GM18861 (cell line): ENCODE measurements around the gene HAAO.

Source experiments
- ATAC-seq: cut with Tn5 transposase; IDR thresholded peaks from one replicate; pipeline ENCODE4 v1.9.1; 2021; ENCODE audit not compliant: unreplicated experiment

HAAO gene

DNA sequence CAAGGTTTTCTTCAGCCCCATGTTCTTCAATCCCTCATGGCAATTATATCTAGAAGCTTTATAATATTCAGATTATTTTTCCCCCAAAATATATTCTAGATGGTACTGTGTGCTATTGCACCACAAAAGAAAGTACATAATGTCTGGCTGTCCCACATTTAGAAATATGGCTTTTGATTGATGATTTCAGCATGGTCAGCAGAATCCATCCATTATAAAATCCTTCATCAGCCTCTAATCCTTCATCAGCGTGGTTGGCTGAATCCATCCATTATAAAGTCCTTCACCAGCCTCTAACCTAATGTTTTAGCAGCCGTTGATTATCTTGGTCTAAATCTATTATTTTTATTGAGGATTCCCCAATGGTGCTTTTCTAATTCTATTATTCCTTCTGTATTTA, 23.3 kb upstream of the HAAO start:
- no peak for ATAC-seq

DNA sequence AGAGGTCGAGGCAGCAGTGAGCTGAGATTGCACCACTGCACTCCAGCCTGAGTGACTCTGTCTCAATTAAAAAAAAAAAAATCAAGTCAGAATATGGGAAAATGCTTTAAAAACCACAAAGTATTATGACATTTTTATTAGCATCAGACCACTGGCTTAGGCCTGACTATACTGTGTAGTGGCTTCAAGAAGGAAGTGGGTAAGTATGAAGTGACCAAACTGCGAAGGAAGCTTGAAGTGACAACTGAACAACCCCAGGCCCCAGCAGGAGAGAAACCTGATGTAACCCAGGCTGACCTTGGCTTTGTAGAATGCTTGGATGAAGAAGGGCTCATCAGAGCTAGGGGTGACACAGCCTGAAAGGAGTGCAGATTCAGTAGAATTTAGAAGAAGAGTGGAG, 21.4 kb upstream of the HAAO start:
- ATAC-seq, result no peak

DNA sequence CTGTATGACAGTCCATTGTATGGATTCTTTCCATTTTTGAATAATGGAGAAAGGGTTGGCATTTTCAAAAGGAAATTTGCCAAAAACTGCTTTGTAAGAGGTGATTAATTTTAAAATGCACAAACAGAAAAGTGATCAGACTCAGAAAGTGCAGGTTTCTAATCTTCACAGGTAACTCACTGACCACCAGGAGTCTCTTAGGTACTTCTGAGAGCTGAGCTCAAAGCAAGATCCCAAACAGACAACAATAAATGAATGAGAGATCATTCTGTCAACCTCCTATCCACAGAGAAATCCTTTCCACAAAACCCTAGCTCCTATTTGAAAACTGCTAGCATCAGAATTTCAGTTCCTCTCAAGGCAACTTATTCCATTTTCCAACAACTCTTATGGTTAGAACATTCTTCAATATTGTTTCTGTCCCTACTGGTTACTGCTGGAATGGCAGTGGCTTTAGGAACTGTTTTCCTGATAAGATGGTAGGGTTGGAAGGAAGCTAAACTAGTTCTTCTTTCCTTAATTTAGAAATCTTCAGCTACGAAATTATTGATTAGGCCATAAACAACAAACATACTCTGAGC, 20.6 kb upstream of the HAAO start:
- no peak for ATAC-seq

DNA sequence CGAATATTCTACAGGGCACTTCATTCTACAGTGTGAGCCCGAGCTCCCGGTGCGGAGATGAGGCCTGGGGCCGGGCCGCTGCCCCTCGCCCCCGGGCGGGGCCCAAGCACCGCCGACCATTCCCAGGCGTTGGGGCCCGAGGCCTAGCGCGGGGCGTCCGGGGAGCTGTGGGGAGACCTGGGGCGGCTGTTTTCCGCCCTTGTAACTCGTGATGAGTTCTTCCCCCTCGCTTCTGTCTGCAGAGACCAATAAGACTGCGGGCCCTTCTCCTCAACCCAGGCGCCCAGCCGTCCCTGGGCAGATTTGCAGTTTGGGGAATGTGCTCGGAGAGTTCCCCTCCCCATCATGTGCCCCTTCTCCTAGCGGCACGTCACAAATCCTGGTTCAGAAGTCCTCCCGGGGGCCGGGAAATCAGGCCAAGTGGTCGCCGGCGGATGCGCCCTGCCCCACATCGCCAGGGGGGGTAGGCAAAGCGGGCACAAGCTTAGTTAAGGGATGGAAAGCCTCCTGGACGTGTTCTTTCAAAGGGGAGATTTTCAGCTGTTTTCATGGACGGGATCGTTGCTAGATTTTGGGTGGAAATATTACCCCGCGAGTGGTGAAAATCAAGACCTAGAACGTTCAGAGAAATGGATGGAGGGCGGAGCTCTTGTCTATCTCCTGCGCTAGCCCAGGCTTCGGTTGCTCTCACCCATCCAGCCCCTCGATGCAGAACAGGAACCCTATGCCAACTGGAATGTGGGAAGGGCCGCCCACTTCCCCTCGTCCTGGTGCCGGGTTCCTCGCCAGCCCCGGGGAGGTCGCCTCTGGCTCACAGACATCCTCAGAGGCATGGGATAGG, 18.8 kb upstream of the HAAO start:
- peak; percentile 5 for ATAC-seq

DNA sequence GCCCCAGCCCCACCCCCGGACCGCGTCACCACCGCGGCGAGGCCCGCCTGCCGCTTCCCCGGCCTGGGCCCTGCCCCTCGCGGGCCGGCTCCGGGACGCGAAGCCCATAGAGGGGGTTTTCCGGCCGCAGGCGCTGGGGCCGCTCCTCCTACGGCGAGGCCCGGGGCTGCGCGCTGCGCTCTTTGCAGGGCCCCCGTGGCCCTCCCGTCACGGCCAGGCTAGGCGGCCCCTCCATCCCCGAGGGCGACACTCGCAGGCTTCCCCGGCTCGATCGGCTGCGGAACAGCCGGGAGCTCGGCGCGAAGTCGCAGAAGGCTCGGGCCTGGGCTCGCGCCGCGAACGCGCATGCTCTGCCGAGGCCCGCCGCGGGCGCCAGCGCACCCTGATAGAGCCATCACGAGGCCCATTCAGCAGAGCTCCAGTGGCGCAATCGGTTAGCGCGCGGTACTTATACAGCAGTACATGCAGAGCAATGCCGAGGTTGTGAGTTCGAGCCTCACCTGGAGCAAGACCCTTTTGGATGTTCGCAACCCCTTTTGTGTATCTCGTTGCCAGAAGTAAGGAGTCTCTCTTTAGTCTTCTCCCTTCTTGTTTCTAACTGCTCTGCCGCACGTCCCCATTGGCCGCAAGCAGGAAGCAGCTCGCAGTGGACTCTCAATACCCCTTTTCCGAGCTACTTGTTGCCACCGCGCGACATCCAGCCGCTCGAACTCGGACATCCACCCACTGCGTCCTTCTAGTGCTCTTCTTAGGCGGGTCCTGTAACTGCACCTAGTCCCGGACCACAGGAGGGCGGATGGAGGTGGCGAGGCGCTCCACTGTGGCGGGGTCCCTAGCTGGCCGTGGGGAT, 18.0 kb upstream of the HAAO start:
- peak; percentile 62 for ATAC-seq

DNA sequence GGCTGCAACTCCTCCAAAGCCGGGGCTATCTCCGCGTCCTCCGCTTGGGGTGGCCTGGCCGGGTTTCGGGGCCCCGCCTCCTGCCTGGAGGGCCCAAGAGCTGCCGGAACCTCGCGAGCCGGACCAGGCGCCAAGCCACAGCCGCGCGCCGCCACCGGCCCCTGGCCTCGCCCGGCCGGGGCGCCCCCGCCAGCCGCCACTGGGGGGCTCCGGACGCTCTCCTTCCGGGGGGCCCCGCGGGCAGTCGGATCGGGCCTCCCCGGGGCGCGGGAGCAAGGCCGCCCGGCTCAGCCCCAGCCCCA, 17.4 kb upstream of the HAAO start:
- ATAC-seq, result peak; percentile 40

DNA sequence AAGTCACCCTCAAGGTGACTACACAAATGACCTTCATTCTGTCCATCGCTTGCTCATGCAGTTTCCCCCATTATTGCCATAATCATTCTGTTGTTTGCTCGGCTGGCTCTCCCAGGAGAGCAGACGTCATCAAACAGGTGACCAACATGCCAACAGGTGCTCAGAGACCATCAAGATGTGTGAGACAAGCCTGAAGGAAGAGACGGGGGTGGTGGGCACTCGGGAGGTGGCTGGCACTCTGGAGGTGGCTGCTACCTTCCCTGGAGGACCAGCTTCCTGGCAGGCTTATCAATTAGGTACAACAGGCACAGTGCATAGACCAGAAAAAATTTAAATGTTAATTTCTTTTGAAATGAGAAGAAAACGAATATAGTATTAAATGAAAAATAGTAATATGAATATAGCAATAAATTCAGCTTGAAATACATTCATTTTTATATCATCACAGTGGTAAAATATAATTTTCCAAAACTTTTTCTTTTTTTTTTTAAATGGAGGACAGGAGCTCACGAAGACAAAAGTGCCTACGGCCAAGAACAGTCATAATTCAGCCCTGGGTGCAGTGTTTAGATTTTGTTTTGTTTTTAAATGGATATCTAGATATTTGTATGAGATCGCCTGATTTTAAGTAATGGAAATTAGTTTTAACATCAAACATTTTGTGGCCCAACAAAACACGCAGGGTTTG, 16.9 kb upstream of the HAAO start:
- no peak for ATAC-seq

DNA sequence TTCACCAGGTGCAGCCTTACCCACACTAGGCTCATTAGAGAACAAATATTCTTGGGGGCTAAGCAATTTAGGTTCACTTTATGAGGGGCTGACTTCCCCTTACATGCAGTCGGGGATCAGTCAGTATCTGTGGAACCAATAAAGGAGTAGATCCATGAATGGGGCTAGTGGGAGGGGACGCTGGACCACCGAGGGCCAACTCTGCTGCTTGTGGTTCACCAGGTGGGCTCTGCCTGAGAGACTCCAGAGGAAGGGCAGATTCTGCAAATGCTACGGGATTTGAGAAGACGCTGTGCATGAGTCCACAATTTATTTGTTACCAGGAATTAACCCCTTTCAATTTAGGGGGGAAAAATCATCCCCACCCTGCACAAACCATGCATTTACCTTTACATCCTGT, 15.9 kb upstream of the HAAO start:
- no peak for ATAC-seq

DNA sequence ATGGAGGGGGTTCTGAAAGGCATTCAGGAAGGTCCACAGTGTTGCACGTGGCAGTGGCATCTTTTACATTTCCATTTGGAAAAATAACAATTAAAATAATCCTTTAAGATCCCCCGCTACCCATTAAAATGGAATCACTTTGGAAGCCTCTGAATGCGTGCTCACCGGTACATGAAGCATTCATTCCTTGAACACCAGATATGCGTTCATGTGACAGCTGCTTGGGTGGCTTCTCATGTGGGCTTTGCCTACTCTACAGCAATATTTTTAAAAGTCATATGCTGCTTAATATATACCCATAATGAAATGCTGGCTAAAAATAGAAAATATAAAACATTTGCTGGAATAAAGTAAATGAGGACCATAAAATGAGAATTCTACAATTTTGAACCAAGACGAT, 14.4 kb upstream of the HAAO start:
- ATAC-seq, result no peak

DNA sequence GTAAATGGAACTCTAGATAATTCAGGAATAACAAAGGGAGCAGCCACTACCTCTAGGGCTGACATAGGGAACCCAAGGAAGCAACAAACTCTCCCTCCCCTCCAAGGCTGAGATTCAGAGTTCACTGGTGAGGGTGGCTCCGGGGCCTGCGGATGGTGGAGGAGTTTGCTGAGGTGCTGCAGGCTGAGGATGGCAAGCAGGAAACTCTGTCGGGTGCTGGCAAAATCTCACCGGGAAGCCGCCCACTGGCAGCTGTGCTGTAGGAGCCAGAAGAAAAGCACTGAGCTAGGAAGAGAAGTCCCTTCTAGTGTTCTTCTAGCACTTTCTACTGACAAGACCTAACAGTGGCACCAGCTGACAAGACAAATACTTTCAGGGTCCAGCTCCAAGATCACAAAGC, 12.5 kb upstream of the HAAO start:
- ATAC-seq, result no peak

DNA sequence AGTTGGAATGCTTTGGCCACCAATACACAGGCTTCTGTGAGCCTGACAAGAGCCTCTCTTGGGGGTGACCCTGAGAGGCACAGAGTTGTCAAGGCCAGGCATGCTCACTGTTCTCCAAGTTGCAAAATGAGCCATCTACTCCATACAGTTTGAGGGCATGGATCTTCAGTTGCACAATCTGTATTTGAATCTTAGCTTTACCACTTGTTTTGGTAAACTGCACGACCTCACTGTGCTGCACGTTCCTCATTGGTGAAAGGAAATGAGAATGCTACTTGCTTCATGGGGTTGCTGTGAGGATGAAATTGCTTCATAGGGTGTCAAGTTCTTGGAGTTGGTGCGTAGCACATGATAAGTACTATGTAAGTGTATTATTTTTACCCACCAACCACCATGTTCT, 12.0 kb upstream of the HAAO start:
- ATAC-seq, result no peak

DNA sequence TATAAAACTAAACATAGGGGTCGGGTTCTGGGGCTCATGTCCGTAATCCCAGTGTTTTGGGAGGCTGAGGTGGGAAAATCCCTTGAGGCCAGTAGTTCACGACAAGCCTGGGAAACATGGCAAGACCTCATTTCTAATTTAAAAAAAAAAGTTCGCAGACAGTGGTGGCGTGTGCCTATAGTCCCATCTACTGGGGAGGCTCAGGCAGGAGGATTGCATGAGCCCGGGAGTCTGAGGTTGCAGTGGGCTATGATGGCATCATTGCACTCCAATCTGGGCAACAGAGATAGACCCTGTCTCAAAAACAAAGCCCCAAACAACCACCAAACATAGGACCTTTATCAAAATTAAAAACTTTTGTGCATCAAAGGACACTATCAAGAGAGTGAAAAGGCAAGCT, 9.8 kb upstream of the HAAO start:
- ATAC-seq, result no peak

DNA sequence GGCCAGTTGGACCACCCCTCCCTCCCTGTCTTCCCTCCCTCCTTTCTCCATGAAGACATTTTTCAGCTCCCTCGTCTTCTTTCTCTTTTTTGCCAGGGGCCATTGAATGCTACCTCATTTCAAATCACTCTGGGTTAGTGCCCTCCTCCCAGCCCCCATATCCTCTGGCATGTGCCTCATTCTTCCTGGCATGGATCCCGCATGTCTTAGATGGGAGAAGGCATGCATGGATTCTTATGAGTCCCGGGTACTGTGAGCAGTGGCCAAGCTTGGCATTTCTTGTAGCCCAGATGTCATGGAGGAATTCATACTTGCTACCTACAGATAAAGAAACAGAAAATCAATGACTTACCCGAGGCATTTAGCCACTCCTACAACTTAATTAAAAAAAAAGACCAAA, 9.0 kb upstream of the HAAO start:
- ATAC-seq, result no peak

DNA sequence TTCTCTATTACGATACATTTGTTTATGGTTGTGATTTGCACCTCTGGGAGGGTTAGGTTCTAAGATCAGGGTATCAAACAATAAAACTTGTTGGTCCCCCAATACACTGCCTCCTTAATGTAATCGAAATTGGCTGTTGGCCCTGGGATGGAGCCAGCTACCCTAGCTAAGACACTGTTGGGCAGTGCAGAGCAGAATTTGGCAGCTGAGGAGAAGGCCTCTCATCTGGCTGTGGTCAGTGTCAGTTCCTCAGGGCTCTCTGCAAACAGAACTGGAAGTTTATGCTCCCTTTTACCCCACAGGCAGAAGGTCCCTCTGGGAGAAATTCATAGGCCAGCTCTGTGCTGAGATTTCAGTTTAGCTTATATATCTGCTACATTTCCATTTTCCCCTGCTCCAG, 8.6 kb upstream of the HAAO start:
- no peak for ATAC-seq

DNA sequence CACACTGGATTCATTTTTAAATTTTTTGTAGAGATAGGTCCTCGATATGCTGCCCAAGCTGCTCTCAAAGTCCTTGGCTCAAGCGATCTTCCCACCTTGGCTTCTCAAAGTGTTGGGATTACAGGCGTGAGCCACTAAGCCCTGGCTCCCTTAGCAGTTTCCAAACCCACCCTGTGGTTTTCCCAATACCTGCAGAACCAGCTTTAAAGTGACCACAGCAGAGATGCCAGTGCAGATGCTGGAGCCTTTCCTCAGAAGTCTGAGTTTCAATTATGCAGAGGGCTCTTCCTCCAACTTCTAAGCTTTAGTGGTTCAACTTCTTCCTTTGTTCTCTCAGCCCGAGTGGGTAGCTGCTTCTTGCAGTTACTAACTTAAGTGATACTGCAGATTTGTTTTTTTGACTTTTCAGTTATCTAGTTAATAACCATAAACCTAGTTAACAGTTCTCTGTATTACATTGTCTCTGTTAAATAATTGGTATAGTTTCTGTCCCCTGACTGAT, 8.1 kb upstream of the HAAO start:
- no peak for ATAC-seq

DNA sequence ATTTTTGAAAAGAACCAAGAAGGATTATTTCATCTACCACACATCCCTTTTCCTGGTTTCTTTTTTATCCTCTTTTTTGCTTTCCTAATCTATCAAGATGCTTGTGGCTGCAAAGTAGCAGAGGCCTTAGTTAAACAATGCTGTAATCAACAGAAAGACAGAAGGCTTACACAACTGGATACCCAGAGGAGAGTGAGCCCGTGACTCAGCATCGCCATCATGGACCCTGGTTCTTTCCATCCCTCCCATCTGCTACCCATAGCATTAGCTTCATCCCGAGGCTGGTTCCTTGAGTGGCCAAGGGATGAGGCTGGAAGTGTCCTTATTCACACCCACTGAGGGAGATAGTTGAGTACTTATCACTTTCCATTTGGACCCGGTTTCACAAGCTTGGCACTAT, 7.5 kb upstream of the HAAO start:
- ATAC-seq, result no peak

DNA sequence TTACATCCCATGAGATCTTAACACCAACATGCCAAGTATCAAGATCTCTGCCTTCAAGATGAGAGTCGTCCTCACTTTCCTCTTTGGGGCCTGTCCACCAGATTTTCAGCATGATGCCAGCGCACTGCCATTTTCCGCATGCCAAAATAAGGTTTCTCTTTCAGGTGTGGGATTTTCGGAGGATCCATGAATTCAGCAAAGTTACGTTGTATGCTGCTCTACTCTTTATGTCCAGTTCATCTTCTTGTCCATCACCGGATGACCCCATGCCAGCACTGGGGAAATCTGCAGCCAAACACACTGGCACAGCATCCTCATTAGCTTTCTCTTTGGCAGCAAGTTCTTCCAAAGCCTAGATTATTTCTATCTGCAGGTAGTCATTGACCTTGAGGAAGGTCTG, 4.9 kb upstream of the HAAO start:
- ATAC-seq, result no peak

DNA sequence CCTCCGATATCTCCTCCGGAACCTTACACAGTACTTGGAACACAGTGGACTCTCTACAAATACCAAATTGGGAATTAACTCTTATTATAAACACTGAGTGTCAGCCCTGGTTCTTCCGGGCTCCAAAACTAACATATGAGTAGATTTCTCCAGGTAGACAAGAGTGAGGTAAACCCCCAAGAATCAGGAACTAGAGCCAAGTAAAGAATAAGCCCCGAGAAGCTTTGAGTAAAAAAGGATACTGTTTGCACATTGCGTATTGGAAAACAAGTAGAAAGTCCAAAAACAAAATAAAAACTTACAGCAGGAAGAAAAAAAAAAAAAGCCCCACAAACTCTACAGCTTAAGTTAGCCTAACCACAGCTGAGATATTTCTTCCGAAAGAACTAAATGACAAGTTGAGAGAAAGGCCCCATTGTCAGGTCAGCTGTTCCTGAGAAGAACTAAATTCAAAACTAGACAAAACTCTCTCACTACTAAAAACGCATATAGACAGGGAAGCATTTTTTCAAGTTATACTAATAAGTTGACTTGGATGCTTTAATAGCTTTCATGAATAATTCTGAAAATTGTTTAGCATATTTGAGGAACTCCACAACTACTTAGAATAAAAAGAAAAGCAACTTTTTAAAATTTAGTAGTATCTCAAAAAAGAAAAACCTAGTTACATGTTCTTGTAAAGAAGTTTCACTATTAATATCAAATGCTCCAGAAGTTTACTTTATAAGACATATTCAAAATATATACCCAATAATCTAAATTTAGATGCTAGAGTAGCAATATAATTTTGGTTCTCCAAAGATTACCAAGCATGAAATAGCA, 4.3 kb upstream of the HAAO start:
- ATAC-seq, result no peak

DNA sequence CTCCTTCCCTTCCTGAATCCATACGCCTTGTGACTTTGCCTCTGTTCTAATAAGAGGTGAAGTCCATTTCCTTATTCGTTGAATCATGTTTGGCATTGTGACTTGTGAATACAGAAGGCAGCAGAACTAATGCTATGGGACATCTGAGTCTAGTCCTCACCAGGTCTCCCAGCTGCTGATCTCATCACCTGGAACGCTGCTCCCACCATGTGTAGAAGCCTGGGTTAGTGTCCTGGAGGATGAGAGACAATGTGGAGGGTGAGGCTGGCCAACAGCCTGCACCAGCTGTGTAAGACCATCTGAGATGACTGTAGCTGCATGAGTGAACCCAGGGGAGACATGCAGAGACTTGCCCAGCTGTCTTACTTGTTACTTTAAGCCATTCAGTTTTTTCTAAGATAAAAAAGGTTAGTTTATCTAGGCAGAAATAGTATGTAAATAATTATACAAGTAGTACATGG, 3.5 kb upstream of the HAAO start:
- ATAC-seq, result peak; percentile 39

DNA sequence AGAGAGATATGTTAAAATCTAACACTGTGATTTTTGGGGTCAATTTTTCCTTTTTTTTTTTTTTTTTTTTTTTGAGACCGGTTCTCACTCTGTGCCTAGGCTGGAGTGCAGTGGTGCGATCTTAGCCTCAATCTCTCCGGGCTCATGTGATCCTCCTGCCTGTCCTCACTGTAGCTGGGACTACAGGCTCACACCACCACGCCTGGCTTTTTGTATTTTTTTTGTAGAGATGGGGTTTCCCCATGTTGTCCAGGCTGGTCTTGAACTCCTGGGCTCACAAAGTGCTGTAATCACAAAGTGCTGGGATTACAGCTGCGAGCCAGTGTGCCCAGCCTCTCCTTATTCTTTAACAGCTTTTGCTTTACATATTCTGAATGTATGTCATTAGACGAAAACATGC, 2.9 kb upstream of the HAAO start:
- no peak for ATAC-seq
